Neural progenitor cell (in vitro differentiated cells): ENCODE data around the gene SEMA5B. TPM values are rescaled to one million over a fixed set of nuclear protein-coding genes. Genes with fewer than 3 reads are reported as not detected.

Experiments used
- DNase-seq: peaks from one replicate; pipeline ENCODE4 v3.0.0-alpha.2; 2016; ENCODE audit warnings: low spot score
- H2AFZ ChIP-seq: fragments of 200-600 bp; sonication (generic); replicated peaks from 2 replicates; pipeline ENCODE4 v1.6.1; 2016; ENCODE audit warnings: antibody characterized with exemption
- H3F3A ChIP-seq: fragments of 200-600 bp; sonication (generic); 2 replicates; pipeline ENCODE4 v1.6.1; 2016; ENCODE audit warnings: antibody characterized with exemption, low read depth
- H3K27ac ChIP-seq: fragments of 200-600 bp; sonication (generic); 2 replicates; pipeline ENCODE4 v1.5.1; 2016; ENCODE audit warnings: mild to moderate bottlenecking
- H3K27me3 ChIP-seq: fragments of 200-600 bp; sonication (generic); 2 replicates; pipeline ENCODE4 v1.6.1; 2016; ENCODE audit warnings: mild to moderate bottlenecking, moderate library complexity
- H3K36me3 ChIP-seq: fragments of 200-600 bp; sonication (generic); 2 replicates; pipeline ENCODE4 v1.5.1; 2016
- H3K4me1 ChIP-seq: fragments of 200-600 bp; sonication (generic); 2 replicates; pipeline ENCODE4 v1.6.1; 2016; ENCODE audit warnings: mixed run types
- H3K4me2 ChIP-seq: fragments of 200-600 bp; sonication (generic); 2 replicates; pipeline ENCODE4 v1.6.1; 2016
- H3K4me3 ChIP-seq: fragments of 200-600 bp; sonication (generic); 2 replicates; pipeline ENCODE4 v1.5.1; 2016
- H3K79me2 ChIP-seq: fragments of 200-600 bp; sonication (generic); 2 replicates; pipeline ENCODE4 v1.6.1; 2016; ENCODE audit warnings: low read depth
- H3K9ac ChIP-seq: fragments of 200-600 bp; sonication (generic); 2 replicates; pipeline ENCODE4 v1.6.1; 2016
- H3K9me3 ChIP-seq: fragments of 200-600 bp; sonication (generic); 2 replicates; pipeline ENCODE4 v1.5.1; 2016; ENCODE audit warnings: low read depth
- H4K20me1 ChIP-seq: fragments of 200-600 bp; sonication (generic); 2 replicates; pipeline ENCODE4 v1.6.1; 2016; ENCODE audit warnings: low read depth
- H3K27ac Mint-ChIP-seq: 3 replicates; pipeline ENCODE4 v1.8.0; 2021; ENCODE audit warnings: mixed read lengths
- H3K27me3 Mint-ChIP-seq: 2 replicates; pipeline ENCODE4 v1.8.0; 2022; ENCODE audit warnings: low read depth, mild to moderate bottlenecking, inconsistent platforms, moderate library complexity, mixed read lengths; ENCODE audit not compliant: insufficient read depth
- H3K36me3 Mint-ChIP-seq: 3 replicates; pipeline ENCODE4 v1.8.0; 2021; ENCODE audit warnings: mixed read lengths
- H3K4me1 Mint-ChIP-seq: 3 replicates; pipeline ENCODE4 v1.8.0; 2021; ENCODE audit warnings: mixed read lengths
- H3K4me3 Mint-ChIP-seq: 3 replicates; pipeline ENCODE4 v1.8.0; 2021; ENCODE audit warnings: mild to moderate bottlenecking, moderate library complexity, mixed read lengths
- H3K9me3 Mint-ChIP-seq: 3 replicates; pipeline ENCODE4 v1.8.0; 2020; ENCODE audit warnings: mixed read lengths
- EZH2 ChIP-seq: fragments of 200-600 bp; sonication (generic); IDR thresholded peaks from 2 replicates; pipeline ENCODE4 v1.6.1; 2017; ENCODE audit warnings: antibody characterized with exemption, mild to moderate bottlenecking, moderate library complexity
- EZH2phosphoT487 ChIP-seq: fragments of 200-600 bp; sonication (generic); IDR thresholded peaks from 2 replicates; pipeline ENCODE4 v1.6.1; 2017; ENCODE audit warnings: antibody characterized with exemption
- total RNA-seq: library from RNA; depleted of rRNA; stranded (reverse); fragments of >200 nt; gene quantifications from 2 replicates; pipeline ENCODE4 v1.2.3, GENCODE V29; 2015; ENCODE audit warnings: low replicate concordance
- TF ChIP-seq, protein P1 (sequence below): fragments of 200-600 bp; sonication (generic); IDR thresholded peaks from 2 replicates; pipeline ENCODE4 v1.5.1; 2017; ENCODE audit warnings: antibody characterized with exemption, mild to moderate bottlenecking

Gene SEMA5B
- total RNA-seq, 1 donor from 2014 or later: 10.1 TPM

DNA sequence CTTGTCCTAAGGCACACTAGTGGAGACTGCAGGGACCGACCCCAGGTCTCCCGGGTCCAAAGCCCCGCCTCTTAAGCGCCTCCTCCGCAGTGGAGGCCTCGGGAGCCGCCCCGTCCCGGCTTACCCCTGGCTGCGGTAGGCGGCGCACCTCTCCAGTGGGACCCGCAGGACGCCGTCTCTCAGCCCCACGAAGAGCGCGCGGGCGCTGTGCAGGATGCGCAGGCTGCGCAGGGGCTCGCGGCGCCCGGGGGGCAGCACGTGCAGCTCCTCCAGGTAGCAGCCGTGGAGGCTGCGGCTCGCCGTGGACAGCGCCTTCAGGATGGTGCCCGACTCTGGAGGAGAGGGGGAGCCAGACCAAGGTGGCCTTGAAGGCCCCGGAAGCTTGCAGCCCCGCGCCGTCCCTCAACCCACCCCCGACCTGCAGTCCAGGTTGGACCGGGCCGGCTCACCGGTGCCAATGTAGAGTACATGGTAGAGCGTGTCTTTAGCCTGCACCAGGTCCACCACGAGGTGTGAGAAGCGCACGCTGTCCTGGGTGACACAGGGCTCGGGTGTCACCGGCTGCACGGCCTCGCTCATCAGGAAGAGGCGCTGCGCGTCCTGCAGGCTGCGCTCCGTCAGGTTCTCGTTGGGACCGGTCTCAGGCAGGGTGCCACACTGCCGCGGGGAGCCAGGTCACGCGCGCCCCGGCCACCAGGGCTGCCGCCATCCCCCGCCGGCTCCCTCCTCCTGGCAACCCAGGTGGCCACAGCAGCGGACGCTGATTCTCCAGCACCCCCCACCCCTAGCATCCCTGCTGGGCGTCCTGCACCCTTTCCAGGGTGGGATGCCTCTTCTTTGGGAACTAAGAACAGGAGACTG lies 105.5 kb downstream of the SEMA5B start:
- peaks cover 22% of the 10 kb centered on the region for H4K20me1 ChIP-seq
- Mint-ChIP-seq H3K4me3 (no peak overlapping the region), H3K36me3 (peaks cover 11% of the 10 kb centered on the region), H3K4me1 (peaks cover 3% of the 10 kb centered on the region), H3K27ac (no peak overlapping the region), H3K9me3 (no peaks in the 10 kb centered on the region), H3K27me3 (peaks cover 8% of the 10 kb centered on the region)
- TF ChIP-seq EZH2phosphoT487: peak; percentile 64
- TF ChIP-seq EZH2: peak; percentile 43
- TF ChIP-seq, protein P1, sequence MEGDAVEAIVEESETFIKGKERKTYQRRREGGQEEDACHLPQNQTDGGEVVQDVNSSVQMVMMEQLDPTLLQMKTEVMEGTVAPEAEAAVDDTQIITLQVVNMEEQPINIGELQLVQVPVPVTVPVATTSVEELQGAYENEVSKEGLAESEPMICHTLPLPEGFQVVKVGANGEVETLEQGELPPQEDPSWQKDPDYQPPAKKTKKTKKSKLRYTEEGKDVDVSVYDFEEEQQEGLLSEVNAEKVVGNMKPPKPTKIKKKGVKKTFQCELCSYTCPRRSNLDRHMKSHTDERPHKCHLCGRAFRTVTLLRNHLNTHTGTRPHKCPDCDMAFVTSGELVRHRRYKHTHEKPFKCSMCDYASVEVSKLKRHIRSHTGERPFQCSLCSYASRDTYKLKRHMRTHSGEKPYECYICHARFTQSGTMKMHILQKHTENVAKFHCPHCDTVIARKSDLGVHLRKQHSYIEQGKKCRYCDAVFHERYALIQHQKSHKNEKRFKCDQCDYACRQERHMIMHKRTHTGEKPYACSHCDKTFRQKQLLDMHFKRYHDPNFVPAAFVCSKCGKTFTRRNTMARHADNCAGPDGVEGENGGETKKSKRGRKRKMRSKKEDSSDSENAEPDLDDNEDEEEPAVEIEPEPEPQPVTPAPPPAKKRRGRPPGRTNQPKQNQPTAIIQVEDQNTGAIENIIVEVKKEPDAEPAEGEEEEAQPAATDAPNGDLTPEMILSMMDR: peak; percentile 52
- peak; percentile 78 for DNase-seq
- H3K27me3 ChIP-seq: peaks cover 35% of the 10 kb centered on the region
- no peak overlapping the region for H3K9ac ChIP-seq
- H2AFZ ChIP-seq: peak overlapping the region; percentile 29
- no peaks in the 10 kb centered on the region for H3K79me2 ChIP-seq
- H3F3A ChIP-seq: no peaks in the 10 kb centered on the region
- no peaks in the 10 kb centered on the region for H3K36me3 ChIP-seq
- H3K4me1 ChIP-seq: peaks cover 8% of the 10 kb centered on the region
- no peak overlapping the region for H3K27ac ChIP-seq
- peak overlapping the region; percentile 48 for H3K4me3 ChIP-seq
- peak overlapping the region; percentile 89 for H3K4me2 ChIP-seq
- no peaks in the 10 kb centered on the region for H3K9me3 ChIP-seq

- no peak for DNase-seq
- Mint-ChIP-seq H3K27ac (no peak overlapping the region), H3K4me1 (peaks cover 1% of the 10 kb centered on the region), H3K36me3 (peaks cover 13% of the 10 kb centered on the region), H3K9me3 (no peaks in the 10 kb centered on the region), H3K4me3 (no peak overlapping the region), H3K27me3 (peaks cover 6% of the 10 kb centered on the region)
- Histone ChIP-seq H3K9me3 (no peaks in the 10 kb centered on the region), H3K4me1 (peaks cover 8% of the 10 kb centered on the region), H3K79me2 (no peaks in the 10 kb centered on the region), H3K27me3 (peaks cover 35% of the 10 kb centered on the region), H3K4me3 (no peak overlapping the region), H3K27ac (no peak overlapping the region), H3F3A (no peaks in the 10 kb centered on the region), H3K9ac (no peak overlapping the region), H2AFZ (no peak overlapping the region), H4K20me1 (peaks cover 22% of the 10 kb centered on the region), H3K36me3 (no peaks in the 10 kb centered on the region), H3K4me2 (no peak overlapping the region)
- TF ChIP-seq EZH2 (no peak), EZH2phosphoT487 (no peak)
- TF ChIP-seq, protein P1: no peak
Measured at GRCh38 chr3:122920986-122921385, 106.6 kb downstream of the SEMA5B start.

DNA sequence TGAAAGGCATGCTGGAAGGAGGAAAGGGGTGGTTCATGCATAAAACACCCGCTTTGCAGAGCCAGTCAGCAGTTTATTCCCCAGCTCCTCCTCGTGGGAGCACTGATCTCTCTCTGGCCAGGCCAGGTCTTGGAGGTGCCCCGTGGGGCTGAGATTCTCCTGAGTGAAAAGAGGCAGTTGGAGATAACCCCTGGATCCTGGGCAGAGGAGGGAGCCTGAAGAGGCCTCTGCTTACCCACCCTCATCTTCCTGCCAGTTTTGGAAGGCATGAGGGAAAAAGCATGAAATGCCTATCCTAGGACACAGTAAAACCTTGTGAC lies 108.3 kb downstream of the SEMA5B start:
- Mint-ChIP-seq H3K36me3 (peaks cover 13% of the 10 kb centered on the region), H3K4me3 (no peak overlapping the region), H3K27me3 (peaks cover 4% of the 10 kb centered on the region)

More for the DNA sequence above, 108.3 kb downstream of the SEMA5B start:
- Histone ChIP-seq H3K27me3 (peaks cover 34% of the 10 kb centered on the region), H2AFZ (no peak overlapping the region), H3K9ac (no peak overlapping the region), H3K4me1 (peaks cover 8% of the 10 kb centered on the region), H3K9me3 (no peaks in the 10 kb centered on the region), H3K4me2 (no peak overlapping the region), H3K27ac (no peak overlapping the region), H3K79me2 (no peaks in the 10 kb centered on the region), H3K4me3 (no peak overlapping the region), H3F3A (no peaks in the 10 kb centered on the region), H4K20me1 (peaks cover 22% of the 10 kb centered on the region), H3K36me3 (no peaks in the 10 kb centered on the region)
- H3K9me3 Mint-ChIP-seq: no peaks in the 10 kb centered on the region
- no peak overlapping the region for H3K27ac Mint-ChIP-seq
- TF ChIP-seq EZH2 (no peak), EZH2phosphoT487 (no peak)
- TF ChIP-seq, protein P1: no peak
- H3K4me1 Mint-ChIP-seq: no peaks in the 10 kb centered on the region
- DNase-seq: no peak
